Neutrophil (primary cell): ENCODE data around the gene CDK5R1.

Source experiments
- H3K27ac ChIP-seq: fragments of 200-600 bp; sonication (generic); 2 replicates; pipeline ENCODE4 v1.5.1; 2016; ENCODE audit warnings: mild to moderate bottlenecking, moderate library complexity
- H3K27me3 ChIP-seq: fragments of 200-600 bp; sonication (generic); 2 replicates; pipeline ENCODE4 v1.6.0; 2016; ENCODE audit warnings: mild to moderate bottlenecking
- H3K36me3 ChIP-seq: fragments of 200-600 bp; sonication (generic); 2 replicates; pipeline ENCODE4 v1.5.1; 2017
- H3K4me1 ChIP-seq, 2 experiments: fragments of 200-600 bp in 1 of 2; sonication (generic) in 1 of 2; 1 replicate in 1 of 2; 2 replicates in 1 of 2; pipeline versions ENCODE4 v1.5.1 to v1.6.1; 2013 to 2016; ENCODE audit warnings: low read depth in 1 of 2, low read length in 1 of 2, mild to moderate bottlenecking in 1 of 2, moderate library complexity in 1 of 2; ENCODE audit not compliant: control insufficient read depth in 1 of 2, insufficient read depth in 1 of 2
- H3K4me3 ChIP-seq, 2 experiments: fragments of 200-600 bp in 1 of 2; sonication (generic) in 1 of 2; 1 replicate in 1 of 2; 2 replicates in 1 of 2; pipeline ENCODE4 v1.5.1; 2013 to 2016; ENCODE audit warnings: low read depth in 1 of 2, low read length in 1 of 2, mild to moderate bottlenecking in 1 of 2, moderate library complexity in 1 of 2
- H3K9me3 ChIP-seq: fragments of 200-600 bp; sonication (generic); 2 replicates; pipeline ENCODE4 v1.5.1; 2016
- TF ChIP-seq, protein P1 (sequence below): fragments of 200-600 bp; sonication (generic); IDR thresholded peaks from 2 replicates; pipeline ENCODE4 v1.5.1; 2016; ENCODE audit warnings: antibody characterized with exemption

Gene CDK5R1

DNA sequence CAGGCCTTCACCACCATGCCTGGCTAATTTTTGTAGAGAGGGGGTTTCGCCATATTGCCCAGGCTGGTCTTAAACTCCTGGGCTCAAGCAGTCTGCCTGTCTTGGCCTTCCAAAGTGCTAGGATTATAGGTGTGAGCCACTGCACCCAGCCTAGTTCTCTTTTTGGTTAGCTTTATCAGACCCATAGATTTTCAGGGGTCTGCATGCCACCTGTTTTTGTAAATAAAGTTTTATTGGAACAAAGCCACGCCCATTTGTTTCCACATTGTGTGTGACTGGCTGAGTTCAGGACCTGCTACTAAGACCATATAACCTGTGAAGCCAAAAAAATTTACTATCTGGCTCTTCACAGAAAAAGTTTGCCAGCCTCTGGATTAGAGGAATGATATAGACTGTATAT, 34.9 kb upstream of the CDK5R1 start:
- peaks cover 88% of the 10 kb centered on the region for H3K36me3 ChIP-seq
- no peak overlapping the region for H3K4me3 ChIP-seq
- H3K27me3 ChIP-seq = no peaks in the 10 kb centered on the region
- no peaks in the 10 kb centered on the region for H3K9me3 ChIP-seq
- H3K27ac ChIP-seq = no peak overlapping the region
- H3K4me1 ChIP-seq = no peaks in the 10 kb centered on the region
- TF ChIP-seq, protein P1, sequence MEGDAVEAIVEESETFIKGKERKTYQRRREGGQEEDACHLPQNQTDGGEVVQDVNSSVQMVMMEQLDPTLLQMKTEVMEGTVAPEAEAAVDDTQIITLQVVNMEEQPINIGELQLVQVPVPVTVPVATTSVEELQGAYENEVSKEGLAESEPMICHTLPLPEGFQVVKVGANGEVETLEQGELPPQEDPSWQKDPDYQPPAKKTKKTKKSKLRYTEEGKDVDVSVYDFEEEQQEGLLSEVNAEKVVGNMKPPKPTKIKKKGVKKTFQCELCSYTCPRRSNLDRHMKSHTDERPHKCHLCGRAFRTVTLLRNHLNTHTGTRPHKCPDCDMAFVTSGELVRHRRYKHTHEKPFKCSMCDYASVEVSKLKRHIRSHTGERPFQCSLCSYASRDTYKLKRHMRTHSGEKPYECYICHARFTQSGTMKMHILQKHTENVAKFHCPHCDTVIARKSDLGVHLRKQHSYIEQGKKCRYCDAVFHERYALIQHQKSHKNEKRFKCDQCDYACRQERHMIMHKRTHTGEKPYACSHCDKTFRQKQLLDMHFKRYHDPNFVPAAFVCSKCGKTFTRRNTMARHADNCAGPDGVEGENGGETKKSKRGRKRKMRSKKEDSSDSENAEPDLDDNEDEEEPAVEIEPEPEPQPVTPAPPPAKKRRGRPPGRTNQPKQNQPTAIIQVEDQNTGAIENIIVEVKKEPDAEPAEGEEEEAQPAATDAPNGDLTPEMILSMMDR = no peak

GRCh38 chr17:32452281-32452680, 34.5 kb upstream of the CDK5R1 start:
- TF ChIP-seq, protein P1 = no peak
- Histone ChIP-seq H3K36me3 (peaks cover 88% of the 10 kb centered on the region), H3K4me1 (no peaks in the 10 kb centered on the region), H3K9me3 (no peaks in the 10 kb centered on the region), H3K27me3 (no peaks in the 10 kb centered on the region), H3K4me3 (no peak overlapping the region), H3K27ac (no peak overlapping the region)

- Histone ChIP-seq H3K27ac (no peak overlapping the region), H3K36me3 (peaks cover 91% of the 10 kb centered on the region), H3K4me3 (no peak overlapping the region), H3K4me1 (no peaks in the 10 kb centered on the region), H3K9me3 (no peaks in the 10 kb centered on the region), H3K27me3 (no peaks in the 10 kb centered on the region)
- TF ChIP-seq, protein P1 = no peak
These were observed 33.4 kb upstream of the CDK5R1 start for GRCh38 chr17:32453370-32453769.

- H3K36me3 ChIP-seq = peaks cover 76% of the 10 kb centered on the region
These were observed 28.4 kb upstream of the CDK5R1 start for GRCh38 chr17:32458371-32458770.

GRCh38 chr17:32460054-32460453, 26.7 kb upstream of the CDK5R1 start:
- no peak overlapping the region for H3K27ac ChIP-seq
- no peaks in the 10 kb centered on the region for H3K9me3 ChIP-seq
- peaks cover 76% of the 10 kb centered on the region for H3K36me3 ChIP-seq
- peaks cover 0 to 7% of the 10 kb centered on the region in 2 experiments for H3K4me1 ChIP-seq
- no peaks in the 10 kb centered on the region for H3K27me3 ChIP-seq
- no peak overlapping the region for H3K4me3 ChIP-seq
- TF ChIP-seq, protein P1 = no peak

More at GRCh38 chr17:32458371-32458770, 28.4 kb upstream of the CDK5R1 start:
- Histone ChIP-seq H3K4me3 (no peak overlapping the region), H3K27ac (no peak overlapping the region), H3K4me1 (peaks cover 0 to 7% of the 10 kb centered on the region in 2 experiments), H3K9me3 (no peaks in the 10 kb centered on the region), H3K27me3 (no peaks in the 10 kb centered on the region)
- TF ChIP-seq, protein P1 = no peak

DNA sequence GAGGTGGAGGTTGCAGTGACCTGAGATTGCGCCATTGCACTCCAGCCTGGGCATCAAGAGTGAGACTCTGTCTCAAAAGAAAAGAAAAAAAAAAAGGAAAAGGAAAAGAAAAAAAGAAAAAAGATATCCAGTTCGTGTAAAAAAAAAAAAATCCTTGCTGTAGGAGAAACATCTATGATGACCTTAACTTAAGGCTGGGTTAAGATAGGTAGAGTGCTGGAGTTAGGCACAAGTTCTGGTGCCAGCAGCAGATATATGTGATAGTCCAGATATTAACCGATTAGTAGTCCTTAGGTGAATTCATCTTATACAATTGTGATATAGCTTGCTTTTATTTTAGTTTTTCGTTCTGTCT, 25.3 kb upstream of the CDK5R1 start:
- Histone ChIP-seq H3K36me3 (peaks cover 76% of the 10 kb centered on the region), H3K4me1 (peaks cover 0 to 7% of the 10 kb centered on the region in 2 experiments), H3K9me3 (no peaks in the 10 kb centered on the region), H3K4me3 (no peak overlapping the region), H3K27ac (no peak overlapping the region), H3K27me3 (no peaks in the 10 kb centered on the region)
- TF ChIP-seq, protein P1 = no peak
